HG02610 (cell line): ENCODE results near the gene SLC9A2.
A peak's percentile ranks its signal among the peaks of the same experiment; 100 is the strongest.

ENCODE experiments used
- ATAC-seq: cut with Tn5 transposase; IDR thresholded peaks from one replicate; pipeline ENCODE4 v1.9.1; 2021; ENCODE audit warnings: mild to moderate bottlenecking, moderate library complexity; ENCODE audit not compliant: unreplicated experiment

The SLC9A2 gene

DNA sequence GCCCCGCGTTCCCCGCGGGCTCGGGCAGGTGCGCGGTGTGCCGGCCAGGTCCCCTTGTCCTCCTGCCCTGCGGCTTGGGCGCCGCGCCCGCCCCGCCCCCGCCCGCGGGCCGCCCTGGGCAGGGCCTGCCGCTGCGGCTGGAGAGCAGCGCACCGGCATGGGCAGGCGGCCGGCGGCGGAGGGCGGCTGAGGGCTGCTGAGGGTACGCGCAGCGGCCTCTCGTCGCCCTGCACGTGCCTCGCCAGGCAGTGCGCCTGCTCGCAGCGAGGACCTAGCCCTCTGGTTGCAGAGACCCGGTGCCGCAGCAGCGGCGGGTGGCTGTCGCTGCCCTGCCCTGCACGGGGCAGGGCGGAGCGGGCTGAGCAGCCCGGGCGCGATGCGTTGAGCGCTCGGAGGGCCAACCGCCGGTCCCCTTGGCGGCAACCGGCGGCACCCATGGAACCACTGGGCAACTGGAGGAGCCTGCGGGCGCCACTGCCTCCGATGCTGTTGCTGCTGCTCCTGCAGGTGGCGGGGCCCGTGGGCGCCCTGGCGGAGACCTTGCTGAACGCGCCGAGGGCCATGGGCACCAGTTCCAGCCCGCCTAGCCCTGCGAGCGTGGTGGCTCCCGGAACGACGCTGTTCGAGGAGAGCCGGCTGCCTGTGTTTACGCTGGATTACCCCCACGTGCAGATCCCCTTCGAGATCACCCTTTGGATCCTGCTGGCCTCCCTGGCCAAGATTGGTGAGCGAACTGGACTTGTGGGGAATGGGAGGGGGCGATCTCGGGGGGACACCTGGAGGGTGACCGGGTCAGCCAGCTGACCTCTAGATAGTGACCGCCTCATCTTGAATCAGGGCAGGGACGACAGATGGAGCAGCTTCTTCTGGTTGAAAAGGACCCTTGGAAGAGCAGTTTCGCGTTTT lies at the start of gene SLC9A2:
Gene SLC9A2, plus strand, starts transcription at position 140 of the 906 bp plus-strand sequence. Its CDS starts 296 bp downstream, at position 436.
- no peak for ATAC-seq

DNA sequence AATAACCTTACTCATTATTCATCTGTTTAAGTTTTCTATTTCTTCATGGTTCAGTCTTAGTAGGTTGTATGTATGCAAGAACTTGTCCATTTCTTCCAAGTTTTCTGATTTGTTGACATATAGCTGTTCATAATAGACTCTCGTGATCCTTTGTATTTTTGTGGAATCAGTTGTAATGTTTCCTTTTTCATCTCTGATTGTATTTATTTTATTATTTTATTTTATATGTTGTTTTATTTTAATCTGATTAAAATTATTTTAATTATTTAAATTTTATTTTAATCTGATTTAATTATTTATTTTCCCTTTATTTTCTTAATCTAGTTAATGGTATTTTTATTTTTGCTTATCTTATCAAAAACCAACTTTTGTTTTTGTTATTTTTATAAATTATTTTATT lies 43.5 kb upstream of the SLC9A2 start:
- no peak for ATAC-seq

DNA sequence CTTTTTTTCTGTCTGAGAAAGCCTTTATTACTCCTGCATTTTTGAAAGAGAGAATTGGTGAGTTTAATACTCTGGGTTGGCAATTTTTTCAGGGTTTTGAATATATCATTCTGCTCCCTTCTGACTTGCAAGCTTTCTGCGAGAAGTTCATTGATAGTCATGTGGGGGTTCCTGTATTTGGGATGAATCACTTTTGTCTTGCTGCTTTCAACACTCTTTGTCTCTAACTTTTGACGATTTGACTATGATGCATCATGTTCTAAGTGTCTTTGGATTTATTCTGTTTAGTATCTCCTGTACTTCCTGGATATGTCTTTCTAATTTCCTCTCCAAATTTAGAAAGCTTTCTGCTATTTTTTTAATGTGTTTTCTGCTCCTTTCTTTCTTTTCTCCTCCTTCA lies 41.0 kb upstream of the SLC9A2 start:
- no peak for ATAC-seq

- ATAC-seq, result no peak
These were observed 37.4 kb upstream of the SLC9A2 start for GRCh38 chr2:102581911-102582310.

DNA sequence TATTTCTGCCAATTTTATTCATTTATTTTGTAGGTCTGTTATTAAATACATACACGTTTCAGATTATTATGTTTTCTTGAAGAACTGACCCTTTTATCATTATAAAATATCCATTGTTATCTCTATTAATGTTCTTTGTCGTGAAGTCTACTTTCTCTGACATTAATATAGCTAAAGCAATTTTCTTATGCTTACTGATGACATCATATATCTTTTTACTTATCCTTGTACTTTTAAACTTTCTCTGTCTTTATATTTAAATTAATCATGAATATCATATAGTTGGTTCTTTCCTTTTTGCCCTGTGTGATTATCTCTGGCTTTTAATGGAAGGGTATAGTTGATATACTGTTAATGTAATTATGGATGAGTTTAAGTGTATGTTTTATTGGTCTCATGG lies 36.5 kb upstream of the SLC9A2 start:
- ATAC-seq, result no peak

DNA sequence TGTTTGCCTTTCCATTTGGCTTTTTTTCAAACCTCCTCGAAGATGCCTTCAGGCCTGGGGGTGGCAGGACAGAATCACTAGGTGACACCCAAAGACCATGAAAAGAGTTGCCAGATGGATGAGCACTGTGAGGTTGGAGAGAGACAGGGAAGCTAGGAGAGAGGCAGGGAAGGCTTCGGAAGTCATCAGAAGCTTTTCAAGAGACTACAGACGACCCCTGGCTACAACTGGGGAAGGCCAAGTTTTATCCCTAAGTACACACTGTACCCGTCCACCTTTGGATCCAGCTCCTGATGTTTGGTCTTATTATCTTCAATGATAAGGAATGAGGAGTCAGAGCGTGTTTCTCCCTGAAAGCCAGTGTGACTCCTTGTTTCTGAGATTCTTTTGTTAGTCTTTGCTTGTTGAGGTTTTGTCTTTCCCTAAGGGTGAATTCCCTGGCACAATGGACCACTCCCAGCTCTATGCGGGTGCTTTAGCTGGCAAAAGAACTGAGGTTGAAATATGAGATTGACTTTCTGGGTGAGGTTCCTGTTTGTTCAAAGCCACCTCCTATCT lies 33.4 kb upstream of the SLC9A2 start:
- no peak for ATAC-seq

DNA sequence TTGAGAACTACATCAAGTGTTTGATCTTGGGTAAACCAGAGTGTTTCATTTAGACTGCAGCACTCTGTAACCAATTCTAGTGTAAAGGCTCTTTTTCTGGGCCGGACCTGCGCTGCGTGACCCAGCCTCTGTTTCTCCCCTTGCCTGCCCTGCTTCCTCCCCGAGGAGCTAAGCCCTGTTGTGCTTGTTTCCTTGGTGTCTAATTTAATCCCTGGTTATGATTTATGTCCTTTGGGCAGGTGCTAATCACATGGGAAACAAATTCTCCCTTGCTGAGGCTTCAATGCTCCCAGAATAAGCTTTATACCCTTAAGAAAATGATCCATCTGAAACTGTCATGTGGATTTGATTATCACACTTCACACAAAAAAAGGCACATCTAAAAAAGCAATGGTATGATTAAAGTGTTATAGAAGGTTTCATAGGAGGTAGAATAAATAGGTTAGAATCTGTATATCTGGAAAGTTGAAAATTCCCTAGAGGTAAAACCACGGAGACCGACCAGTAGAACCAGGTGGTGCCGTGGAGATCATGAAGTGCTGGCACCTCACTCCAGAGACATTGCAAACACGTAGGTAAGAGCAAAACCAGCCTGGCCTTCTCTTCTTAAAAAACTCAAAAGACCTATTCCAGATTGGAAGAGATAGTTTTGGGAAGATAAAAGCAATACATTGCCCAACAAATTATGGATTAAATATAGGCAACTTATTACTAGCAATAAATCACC lies 31.0 kb upstream of the SLC9A2 start:
- ATAC-seq, result no peak

DNA sequence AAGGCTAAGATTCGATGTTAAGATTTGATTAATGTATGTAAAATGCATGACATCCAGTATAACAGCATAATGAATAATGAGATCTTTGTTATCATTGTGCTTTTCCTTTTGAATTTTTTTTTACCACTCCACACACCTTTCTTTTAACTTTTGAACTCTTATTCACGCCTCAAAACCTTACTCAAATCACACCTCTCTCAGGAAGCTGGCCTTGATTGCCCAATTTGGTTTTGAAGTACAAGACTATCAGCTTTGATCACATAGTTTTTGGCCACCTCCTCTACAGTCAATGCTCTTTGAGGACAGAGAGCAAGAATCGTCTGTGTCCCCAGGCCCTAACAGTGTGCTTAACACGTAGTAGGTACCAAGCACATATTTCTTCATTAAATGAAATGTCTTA lies 29.9 kb upstream of the SLC9A2 start:
- no peak for ATAC-seq

DNA sequence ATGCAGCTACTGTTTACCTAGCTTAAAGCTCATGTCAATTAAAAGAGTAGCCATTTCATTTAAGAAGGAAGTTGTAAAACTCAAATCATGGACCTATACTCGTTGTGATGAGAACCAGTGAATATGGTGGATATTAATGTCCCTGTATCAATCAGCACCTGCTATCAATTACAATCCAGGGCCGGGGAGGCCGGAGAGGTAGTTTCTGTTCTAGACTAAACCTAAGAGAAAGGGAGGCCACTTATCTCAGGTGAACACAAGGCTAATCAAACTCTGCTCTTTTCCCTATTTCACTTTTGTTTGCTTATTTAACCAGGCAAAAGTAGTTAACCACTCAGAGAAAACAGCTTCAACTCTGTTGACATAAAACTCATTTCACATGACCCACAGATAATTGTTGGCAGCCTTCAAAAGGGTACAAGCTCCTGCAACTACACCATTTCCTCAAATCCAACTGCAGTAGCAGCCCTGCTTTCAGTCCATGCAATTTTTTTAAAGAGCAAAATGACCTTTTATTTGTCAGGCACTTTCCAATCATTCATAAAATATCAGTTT lies 27.8 kb upstream of the SLC9A2 start:
- ATAC-seq, result no peak

DNA sequence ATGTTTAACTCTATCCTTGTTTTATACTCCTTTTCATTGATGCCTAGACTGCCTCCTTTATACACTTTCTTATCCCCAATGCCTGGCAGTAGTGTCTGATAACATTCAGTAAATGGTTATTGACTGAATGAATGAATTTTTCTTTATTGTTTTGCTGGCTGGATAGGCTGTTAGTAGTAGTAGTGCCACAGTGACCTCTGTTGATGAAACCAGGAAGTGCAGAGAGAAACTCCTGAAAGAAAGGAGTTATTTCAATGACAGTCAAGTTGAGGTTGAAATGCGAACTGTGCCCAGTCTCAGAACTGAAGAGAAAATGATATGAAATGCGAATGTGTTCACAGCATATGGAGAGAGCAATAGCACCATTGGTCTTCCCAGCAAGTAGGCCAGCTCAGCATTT lies 26.8 kb upstream of the SLC9A2 start:
- ATAC-seq, result no peak

- ATAC-seq, result no peak
These were observed 25.8 kb upstream of the SLC9A2 start for GRCh38 chr2:102593516-102593915.

- no peak for ATAC-seq
These were observed 24.8 kb upstream of the SLC9A2 start for GRCh38 chr2:102594445-102595016.

- ATAC-seq, result no peak
These were observed 21.6 kb upstream of the SLC9A2 start for GRCh38 chr2:102597788-102598187.

DNA sequence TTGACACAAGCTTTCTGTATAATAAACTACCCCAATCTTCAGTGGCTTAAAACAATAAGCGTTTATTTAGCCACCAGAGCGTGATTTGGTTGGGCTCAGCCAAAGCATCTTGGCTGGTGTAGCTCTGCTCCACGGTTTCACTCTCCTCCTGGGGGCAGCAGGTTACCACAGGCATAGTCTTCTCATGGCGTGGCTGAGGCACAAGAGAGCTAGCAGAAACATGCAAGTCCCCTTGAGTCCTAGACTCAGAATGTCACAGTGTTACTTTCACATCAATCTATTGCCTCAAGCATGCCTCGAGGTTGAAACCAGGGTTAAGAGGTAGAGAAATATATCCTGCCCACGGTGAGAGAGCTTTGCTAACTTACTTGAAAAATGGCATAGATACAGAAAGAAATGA lies 19.9 kb upstream of the SLC9A2 start:
- ATAC-seq, result no peak

- no peak for ATAC-seq
These were observed 17.6 kb upstream of the SLC9A2 start for GRCh38 chr2:102601730-102602129.

DNA sequence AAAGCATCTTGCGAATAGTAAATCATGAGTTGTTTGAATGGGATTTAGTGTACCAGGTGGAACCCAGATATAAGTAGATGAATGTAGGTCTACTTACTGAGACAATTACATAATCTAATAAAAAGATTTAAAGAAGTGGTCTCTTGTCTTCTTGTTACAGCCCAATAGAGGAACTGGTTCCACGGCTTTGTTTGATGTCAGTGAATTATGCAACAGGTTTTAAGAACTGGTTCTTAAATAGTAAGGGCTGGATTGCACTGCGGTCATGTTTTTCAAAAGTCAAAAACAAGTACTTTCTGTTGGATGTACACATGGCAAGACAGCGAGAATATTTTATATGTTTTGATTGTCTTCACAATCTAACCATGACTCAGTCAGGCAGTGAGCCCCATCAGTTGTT lies 15.4 kb upstream of the SLC9A2 start:
- no peak for ATAC-seq

DNA sequence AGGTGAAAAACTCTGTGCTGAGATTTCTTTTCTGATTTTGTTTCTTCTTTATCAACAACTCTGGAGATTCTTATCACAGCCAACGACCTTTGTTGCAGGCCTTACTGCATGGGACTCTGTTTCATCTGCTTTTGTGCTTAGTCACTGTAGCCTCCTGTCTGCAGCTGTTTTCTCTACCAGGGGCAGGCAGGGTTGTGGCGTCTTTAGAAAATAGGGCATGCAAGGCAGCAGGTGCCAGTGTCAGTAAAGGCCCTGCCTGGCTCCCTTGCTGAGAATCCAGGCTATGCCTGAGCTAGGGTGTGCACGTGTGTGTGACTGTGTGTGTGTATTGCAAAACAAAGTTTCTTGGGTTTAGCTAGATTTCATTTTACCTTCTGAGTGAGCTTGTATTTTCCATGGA lies 14.6 kb upstream of the SLC9A2 start:
- ATAC-seq, result no peak

DNA sequence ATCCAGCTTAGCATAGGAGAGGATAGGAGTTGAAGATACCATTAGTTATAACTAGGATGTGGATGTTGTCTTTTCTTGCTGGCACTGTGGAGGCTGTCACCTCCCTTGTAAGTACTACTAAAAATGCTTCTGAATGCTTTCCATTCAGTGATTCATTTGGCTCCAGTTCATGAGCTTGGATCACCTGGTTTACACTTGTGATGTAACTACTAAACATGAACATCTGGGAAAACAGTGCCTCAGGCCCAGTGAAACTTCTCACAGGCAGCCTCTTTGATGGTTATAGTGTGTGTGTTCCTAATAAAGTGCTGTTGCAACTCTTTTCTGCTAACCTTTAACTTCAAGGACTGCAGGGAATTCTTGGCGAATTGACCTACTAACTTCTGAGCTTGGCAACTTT lies 13.0 kb upstream of the SLC9A2 start:
- no peak for ATAC-seq

DNA sequence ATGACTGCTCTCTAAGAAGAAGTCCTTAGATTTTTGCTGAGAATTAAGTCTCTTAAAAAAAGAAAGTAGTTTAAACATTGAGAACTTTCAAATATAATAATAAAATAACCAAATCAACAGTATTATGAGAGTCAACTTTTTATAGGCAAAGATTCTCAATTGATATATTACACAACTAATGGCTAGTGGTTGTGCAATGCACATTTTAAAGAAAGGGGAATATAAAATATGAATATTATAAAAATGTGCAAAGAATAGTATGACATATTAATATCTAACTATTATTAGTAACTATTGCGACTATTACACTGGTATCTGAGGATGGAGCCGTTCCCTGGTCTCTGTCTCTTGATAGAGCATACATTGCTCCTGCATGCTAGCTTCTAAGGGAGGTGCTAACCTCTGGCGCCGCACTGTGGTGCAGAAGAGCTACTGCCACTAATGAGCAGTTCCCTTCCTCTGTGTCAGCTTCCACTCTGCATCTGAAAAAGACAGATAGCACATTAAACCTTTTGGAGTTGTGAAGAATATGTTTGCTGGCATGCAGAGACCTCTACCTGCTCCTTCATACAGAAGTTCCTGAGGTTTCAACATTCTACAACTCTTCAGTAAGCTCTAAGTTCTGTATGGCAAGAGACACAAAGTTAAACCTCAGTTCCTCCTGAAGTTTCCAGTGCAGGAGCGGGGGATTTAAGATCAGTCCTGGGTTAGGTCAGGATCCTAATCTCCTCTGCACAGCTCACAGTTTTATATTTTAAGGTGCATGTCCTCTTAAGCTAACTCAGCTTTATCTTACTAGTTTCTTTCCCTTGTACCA lies 3.5 kb upstream of the SLC9A2 start:
- peak; percentile 93 for ATAC-seq
